WTC11 (cell line): ENCODE data around the gene FSTL3. TPM values are rescaled to one million over a fixed set of nuclear protein-coding genes. Genes with fewer than 3 reads are reported as not detected.

Experiments used
- ATAC-seq: fragments of 200-7000 bp; cut with Tn5 transposase; 2 replicates; pipeline ENCODE4 v1.10.0; 2021; ENCODE audit warnings: mild to moderate bottlenecking, moderate library complexity
- CTCF ChIA-PET: fragments of 300-600 bp; sonication (Branson Sonifier 250); formaldehyde crosslinking; loops from one replicate; lab custom pipeline; 2021; ENCODE audit warnings: antibody characterized with exemption; lab: Charles Lee
- POLR2A ChIA-PET: fragments of 350-600 bp; sonication (Branson Sonifier 250); formaldehyde crosslinking; loops from one replicate; lab custom pipeline; 2021; ENCODE audit warnings: antibody characterized with exemption; lab: Charles Lee
- DNase-seq: peaks from one replicate; pipeline ENCODE4 v3.0.0; 2021; ENCODE audit warnings: low spot score
- H3K27ac Mint-ChIP-seq: 2 replicates; pipeline ENCODE4 v1.8.0; 2021; ENCODE audit warnings: mixed read lengths
- H3K27me3 Mint-ChIP-seq: 2 replicates; pipeline ENCODE4 v1.8.0; 2021; ENCODE audit warnings: low read depth, mild to moderate bottlenecking, moderate library complexity, mixed read lengths
- H3K36me3 Mint-ChIP-seq: 2 replicates; pipeline ENCODE4 v1.8.0; 2021; ENCODE audit warnings: mixed read lengths
- H3K4me1 Mint-ChIP-seq: 2 replicates; pipeline ENCODE4 v1.8.0; 2022; ENCODE audit warnings: mixed read lengths
- H3K4me3 Mint-ChIP-seq: 2 replicates; pipeline ENCODE4 v1.8.0; 2021; ENCODE audit warnings: mild to moderate bottlenecking, moderate library complexity, mixed read lengths
- H3K9me3 Mint-ChIP-seq: 2 replicates; pipeline ENCODE4 v1.8.0; 2021; ENCODE audit warnings: mixed read lengths
- ATF1 ChIP-seq: sonication (generic); formaldehyde crosslinking; IDR thresholded peaks from 2 replicates; pipeline ENCODE4 v1.8.1; 2023; ENCODE audit warnings: mild to moderate bottlenecking, moderate library complexity, missing genetic modification reagents
- ATF6 ChIP-seq: sonication (generic); formaldehyde crosslinking; IDR thresholded peaks from 2 replicates; pipeline ENCODE4 v1.8.1; 2023; ENCODE audit warnings: mild to moderate bottlenecking, missing genetic modification reagents
- CREM ChIP-seq: sonication (generic); formaldehyde crosslinking; IDR thresholded peaks from 2 replicates; pipeline ENCODE4 v1.8.1; 2022; ENCODE audit warnings: mild to moderate bottlenecking, missing genetic modification reagents, moderate library complexity
- E2F1 ChIP-seq: sonication (generic); formaldehyde crosslinking; IDR thresholded peaks from 2 replicates; pipeline ENCODE4 v1.8.0; 2022; ENCODE audit warnings: mild to moderate bottlenecking, missing genetic modification reagents
- E2F5 ChIP-seq: sonication (generic); formaldehyde crosslinking; IDR thresholded peaks from 2 replicates; pipeline ENCODE4 v1.8.1; 2022; ENCODE audit warnings: mild to moderate bottlenecking, moderate library complexity, missing genetic modification reagents
- ELF4 ChIP-seq: sonication (generic); formaldehyde crosslinking; IDR thresholded peaks from 2 replicates; pipeline ENCODE4 v1.8.1; 2022; ENCODE audit warnings: low read depth, mild to moderate bottlenecking, moderate library complexity, missing genetic modification reagents
- ESRRA ChIP-seq: sonication (generic); formaldehyde crosslinking; IDR thresholded peaks from 2 replicates; pipeline ENCODE4 v1.8.1; 2022; ENCODE audit warnings: mild to moderate bottlenecking, missing genetic modification reagents, borderline replicate concordance
- IRF1 ChIP-seq: sonication (generic); formaldehyde crosslinking; IDR thresholded peaks from 2 replicates; pipeline ENCODE4 v1.8.0; 2023; ENCODE audit warnings: missing genetic modification reagents
- IRF2 ChIP-seq: sonication (generic); formaldehyde crosslinking; IDR thresholded peaks from 2 replicates; pipeline ENCODE4 v1.8.0; 2022; ENCODE audit warnings: low read depth, missing genetic modification reagents, borderline replicate concordance
- JAZF1 ChIP-seq: fragments of 250-450 bp; sonication (Bioruptor Pico); IDR thresholded peaks from 2 replicates; pipeline ENCODE4 v1.9.0; 2021; ENCODE audit warnings: moderate library complexity, mild to moderate bottlenecking, inconsistent platforms
- KAT7 ChIP-seq: sonication (generic); formaldehyde crosslinking; IDR thresholded peaks from 2 replicates; pipeline ENCODE4 v1.8.1; 2023; ENCODE audit warnings: missing genetic modification reagents, mild to moderate bottlenecking, borderline replicate concordance
- MAX ChIP-seq: sonication (generic); formaldehyde crosslinking; IDR thresholded peaks from 2 replicates; pipeline ENCODE4 v1.8.0; 2022; ENCODE audit warnings: mild to moderate bottlenecking, missing genetic modification reagents
- MLX ChIP-seq: sonication (generic); formaldehyde crosslinking; IDR thresholded peaks from 2 replicates; pipeline ENCODE4 v1.8.1; 2023; ENCODE audit warnings: mild to moderate bottlenecking, missing genetic modification reagents, moderate library complexity
- MXD4 ChIP-seq: fragments of 250-450 bp; sonication (Bioruptor Pico); IDR thresholded peaks from 2 replicates; pipeline ENCODE4 v1.8.0; 2021; ENCODE audit warnings: mild to moderate bottlenecking, moderate library complexity, borderline replicate concordance
- NR1H2 ChIP-seq: sonication (generic); formaldehyde crosslinking; IDR thresholded peaks from 2 replicates; pipeline ENCODE4 v1.9.0; 2021; ENCODE audit warnings: mild to moderate bottlenecking, moderate library complexity, missing genetic modification reagents
- NR2C2 ChIP-seq: sonication (generic); formaldehyde crosslinking; IDR thresholded peaks from 2 replicates; pipeline ENCODE4 v1.8.0; 2022; ENCODE audit warnings: mild to moderate bottlenecking, missing genetic modification reagents
- SOX15 ChIP-seq: fragments of 250-450 bp; sonication (Bioruptor Pico); IDR thresholded peaks from 2 replicates; pipeline ENCODE4 v1.9.0; 2021; ENCODE audit warnings: mild to moderate bottlenecking
- TP53 ChIP-seq: sonication (generic); formaldehyde crosslinking; IDR thresholded peaks from 2 replicates; pipeline ENCODE4 v1.8.1; 2023; ENCODE audit warnings: mild to moderate bottlenecking, missing genetic modification reagents
- ZNF263 ChIP-seq: sonication (generic); formaldehyde crosslinking; IDR thresholded peaks from 2 replicates; pipeline ENCODE4 v1.8.1; 2022; ENCODE audit warnings: low read depth, mild to moderate bottlenecking, moderate library complexity, missing genetic modification reagents
- ZNF671 ChIP-seq: fragments of 250-450 bp; sonication (Bioruptor Pico); IDR thresholded peaks from 2 replicates; pipeline ENCODE4 v1.8.0; 2021; ENCODE audit warnings: mild to moderate bottlenecking
- total RNA-seq: library from RNA; stranded (reverse); gene quantifications from 3 replicates; pipeline ENCODE4 v1.2.3, GENCODE V29; 2021
- TF ChIP-seq, protein P1 (sequence below): fragments of 250-450 bp; sonication (Bioruptor Pico); IDR thresholded peaks from 2 replicates; pipeline ENCODE4 v1.9.0; 2021; ENCODE audit warnings: mild to moderate bottlenecking
- TF ChIP-seq, protein P2 (sequence below): sonication (generic); formaldehyde crosslinking; IDR thresholded peaks from 2 replicates; pipeline ENCODE4 v1.8.0; 2022; ENCODE audit warnings: mild to moderate bottlenecking, missing genetic modification reagents

Gene FSTL3
- total RNA-seq, 1 experiment from 2014 or later = 8.7 TPM

- TF ChIP-seq, protein P1, sequence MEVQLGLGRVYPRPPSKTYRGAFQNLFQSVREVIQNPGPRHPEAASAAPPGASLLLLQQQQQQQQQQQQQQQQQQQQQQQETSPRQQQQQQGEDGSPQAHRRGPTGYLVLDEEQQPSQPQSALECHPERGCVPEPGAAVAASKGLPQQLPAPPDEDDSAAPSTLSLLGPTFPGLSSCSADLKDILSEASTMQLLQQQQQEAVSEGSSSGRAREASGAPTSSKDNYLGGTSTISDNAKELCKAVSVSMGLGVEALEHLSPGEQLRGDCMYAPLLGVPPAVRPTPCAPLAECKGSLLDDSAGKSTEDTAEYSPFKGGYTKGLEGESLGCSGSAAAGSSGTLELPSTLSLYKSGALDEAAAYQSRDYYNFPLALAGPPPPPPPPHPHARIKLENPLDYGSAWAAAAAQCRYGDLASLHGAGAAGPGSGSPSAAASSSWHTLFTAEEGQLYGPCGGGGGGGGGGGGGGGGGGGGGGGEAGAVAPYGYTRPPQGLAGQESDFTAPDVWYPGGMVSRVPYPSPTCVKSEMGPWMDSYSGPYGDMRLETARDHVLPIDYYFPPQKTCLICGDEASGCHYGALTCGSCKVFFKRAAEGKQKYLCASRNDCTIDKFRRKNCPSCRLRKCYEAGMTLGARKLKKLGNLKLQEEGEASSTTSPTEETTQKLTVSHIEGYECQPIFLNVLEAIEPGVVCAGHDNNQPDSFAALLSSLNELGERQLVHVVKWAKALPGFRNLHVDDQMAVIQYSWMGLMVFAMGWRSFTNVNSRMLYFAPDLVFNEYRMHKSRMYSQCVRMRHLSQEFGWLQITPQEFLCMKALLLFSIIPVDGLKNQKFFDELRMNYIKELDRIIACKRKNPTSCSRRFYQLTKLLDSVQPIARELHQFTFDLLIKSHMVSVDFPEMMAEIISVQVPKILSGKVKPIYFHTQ (CRISPR knock-in tag) = no peak
- no peak for TF ChIP-seq MXD4 (CRISPR knock-in tag)
- no peak for TF ChIP-seq KAT7 (CRISPR knock-in tag)
- TF ChIP-seq, protein P2, sequence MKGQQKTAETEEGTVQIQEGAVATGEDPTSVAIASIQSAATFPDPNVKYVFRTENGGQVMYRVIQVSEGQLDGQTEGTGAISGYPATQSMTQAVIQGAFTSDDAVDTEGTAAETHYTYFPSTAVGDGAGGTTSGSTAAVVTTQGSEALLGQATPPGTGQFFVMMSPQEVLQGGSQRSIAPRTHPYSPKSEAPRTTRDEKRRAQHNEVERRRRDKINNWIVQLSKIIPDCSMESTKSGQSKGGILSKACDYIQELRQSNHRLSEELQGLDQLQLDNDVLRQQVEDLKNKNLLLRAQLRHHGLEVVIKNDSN (CRISPR knock-in tag) = no peak
Measured at GRCh38 chr19:682678-683320, 6.6 kb downstream of the FSTL3 start (continued).

DNA sequence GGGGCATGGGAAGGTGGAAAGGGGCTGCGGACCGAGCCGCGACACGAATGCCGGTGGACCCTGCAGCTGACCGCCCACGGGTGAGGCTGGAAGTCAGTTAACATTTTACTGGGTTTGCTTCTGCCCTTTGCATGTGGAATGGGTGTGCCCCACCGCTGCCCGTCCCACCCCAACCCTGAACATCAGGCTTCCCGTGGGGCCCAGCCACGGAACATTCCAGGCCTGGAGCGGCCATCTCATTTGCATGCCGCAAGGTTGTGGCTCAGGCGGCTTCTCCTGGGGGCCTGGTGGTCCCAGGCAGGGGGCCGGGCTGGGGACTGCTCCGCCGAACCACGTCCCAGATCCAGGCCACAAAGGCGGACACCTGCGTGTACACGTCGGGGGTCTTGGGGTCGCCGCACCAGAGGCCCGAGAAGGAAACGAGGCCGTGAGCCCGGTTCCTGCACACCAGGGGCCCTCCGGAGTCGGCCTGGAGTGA is 9.3 kb downstream of the FSTL3 start:
- no peak for ATAC-seq
- POLR2A ChIA-PET = no interaction called here
- TF ChIP-seq MAX (CRISPR knock-in tag) = no peak
- no peak for TF ChIP-seq E2F1
- TF ChIP-seq NR2C2 (CRISPR knock-in tag) = no peak
- TF ChIP-seq, all 79 proteins: peak for 0

DNA sequence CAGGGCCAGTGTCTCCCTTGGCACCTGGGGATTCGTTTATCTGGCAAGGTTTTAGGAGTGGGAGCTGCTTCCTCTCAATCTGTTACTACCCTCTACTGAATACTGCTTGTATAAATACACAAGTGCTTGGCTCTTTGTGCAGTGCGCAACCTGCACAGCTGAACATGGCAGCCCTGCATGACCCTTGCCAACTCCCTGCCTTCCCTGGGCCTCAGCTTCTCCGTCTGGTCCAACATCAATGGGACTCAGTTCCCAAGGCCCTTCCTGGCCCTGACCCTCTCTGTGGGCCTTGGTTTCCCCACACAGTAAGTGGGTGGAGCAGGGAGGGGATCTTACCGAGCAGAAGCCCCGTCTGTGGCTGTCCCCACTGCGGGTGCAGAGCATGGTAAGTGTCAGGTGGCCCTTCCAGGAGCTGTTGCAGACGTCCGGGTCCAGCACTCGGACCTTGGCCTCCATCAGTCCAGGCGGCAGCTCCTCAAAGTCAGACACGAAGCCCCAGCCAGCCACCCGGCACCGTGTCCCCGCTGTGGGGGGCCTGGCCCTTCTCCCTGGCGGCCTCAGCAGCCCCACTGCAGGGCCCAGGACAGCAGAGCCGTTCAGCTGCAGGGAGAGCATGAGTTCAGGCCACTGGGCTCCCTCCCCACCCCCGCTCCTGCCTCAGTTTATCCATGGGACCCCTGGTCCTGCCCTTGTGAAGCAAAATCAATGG is 10.6 kb downstream of the FSTL3 start:
- ChIA-PET CTCF (interaction anchor here (0.9 kb wide), 1 partner anchor 13 kb away, joined by 3 read pairs; no protein-coding TSS in a partner anchor), POLR2A (no interaction called here)
- no peaks in the 10 kb centered on the region for H3K4me1 Mint-ChIP-seq
- H3K9me3 Mint-ChIP-seq = no peaks in the 10 kb centered on the region
- DNase-seq = no peak
- ATAC-seq = no peak
- H3K36me3 Mint-ChIP-seq = no peaks in the 10 kb centered on the region
- H3K27ac Mint-ChIP-seq = no peak overlapping the region
- TF ChIP-seq ELF4 (CRISPR knock-in tag) (no peak), ESRRA (CRISPR knock-in tag) (no peak), ZNF671 (CRISPR knock-in tag) (no peak), MLX (CRISPR knock-in tag) (no peak), ATF6 (CRISPR knock-in tag) (no peak), ZNF263 (no peak), IRF1 (CRISPR knock-in tag) (no peak), E2F5 (CRISPR knock-in tag) (no peak), NR1H2 (CRISPR knock-in tag) (no peak), KAT7 (CRISPR knock-in tag) (no peak), CREM (CRISPR knock-in tag) (no peak), TP53 (no peak), JAZF1 (no peak), SOX15 (CRISPR knock-in tag) (no peak), IRF2 (CRISPR knock-in tag) (no peak), ATF1 (CRISPR knock-in tag) (no peak)
- no peaks in the 10 kb centered on the region for H3K27me3 Mint-ChIP-seq
- H3K4me3 Mint-ChIP-seq = no peak overlapping the region

More for the DNA sequence above, 9.3 kb downstream of the FSTL3 start:
- Mint-ChIP-seq H3K4me1 (no peaks in the 10 kb centered on the region), H3K9me3 (no peaks in the 10 kb centered on the region), H3K27me3 (no peaks in the 10 kb centered on the region), H3K36me3 (no peaks in the 10 kb centered on the region), H3K4me3 (no peak overlapping the region), H3K27ac (no peak overlapping the region)
- CTCF ChIA-PET = interaction anchor here (1.2 kb wide), 1 partner anchor 49 kb away, joined by 3 read pairs; no protein-coding TSS in a partner anchor
- DNase-seq = no peak
